HepG2 (cell line): ENCODE data around the gene NLRC5. TPM values are rescaled to one million over a fixed set of nuclear protein-coding genes. Genes with fewer than 3 reads are reported as not detected.

ENCODE experiments used
- ATF2 ChIP-seq: sonication (generic); formaldehyde crosslinking; IDR thresholded peaks from 2 replicates; pipeline ENCODE4 v1.4.0; 2020; ENCODE audit warnings: missing genetic modification reagents
- BCLAF1 ChIP-seq: fragments of 450-650 bp; IDR thresholded peaks from 2 replicates; pipeline ENCODE4 v1.6.1; 2017; ENCODE audit warnings: mild to moderate bottlenecking
- CAMTA2 ChIP-seq: sonication (generic); formaldehyde crosslinking; IDR thresholded peaks from 2 replicates; pipeline ENCODE4 v1.4.0; 2020; ENCODE audit warnings: mild to moderate bottlenecking, missing genetic modification reagents, borderline replicate concordance
- HMG20B ChIP-seq: conservative IDR thresholded peaks from 2 replicates; pipeline ENCODE4 v1.6.1; 2016; ENCODE audit warnings: missing genetic modification reagents, missing compliant biosample characterization
- HNRNPL ChIP-seq: fragments of 200-400 bp; formaldehyde crosslinking; IDR thresholded peaks from 2 replicates; pipeline ENCODE4 v1.6.1; 2017; ENCODE audit warnings: mild to moderate bottlenecking, low read depth, low read length
- IRF1 ChIP-seq: sonication (generic); formaldehyde crosslinking; IDR thresholded peaks from 2 replicates; pipeline ENCODE4 v1.4.0; 2020; ENCODE audit warnings: low read depth, mild to moderate bottlenecking, missing genetic modification reagents
- KDM5A ChIP-seq: fragments of 200-600 bp; sonication (generic); IDR thresholded peaks from 2 replicates; pipeline ENCODE4 v1.7.0; 2018; ENCODE audit warnings: antibody characterized with exemption, mild to moderate bottlenecking, low read length, borderline replicate concordance
- MAF1 ChIP-seq: sonication (generic); formaldehyde crosslinking; IDR thresholded peaks from 2 replicates; pipeline ENCODE4 v1.5.0; 2020; ENCODE audit warnings: missing genetic modification reagents, borderline replicate concordance
- MLX ChIP-seq: IDR thresholded peaks from 2 replicates; pipeline ENCODE4 v1.6.1; 2016
- NBN ChIP-seq: fragments of 450-650 bp; conservative IDR thresholded peaks from 2 replicates; pipeline ENCODE4 v1.6.1; 2017
- NFYB ChIP-seq: sonication (generic); formaldehyde crosslinking; IDR thresholded peaks from 2 replicates; pipeline ENCODE4 v1.4.0; 2020; ENCODE audit warnings: missing genetic modification reagents
- NR2F6 ChIP-seq, 2 experiments: IDR thresholded peaks; 2 replicates each; pipeline ENCODE4 v1.6.1; 2016; ENCODE audit warnings: antibody characterized with exemption in 1 of 2, mild to moderate bottlenecking in 1 of 2
- ZBTB26 ChIP-seq: IDR thresholded peaks from 2 replicates; pipeline ENCODE4 v1.6.1; 2016; ENCODE audit warnings: missing compliant biosample characterization, missing genetic modification reagents, borderline replicate concordance
- ZFP91 ChIP-seq: sonication (generic); formaldehyde crosslinking; IDR thresholded peaks from 2 replicates; pipeline ENCODE4 v1.9.0; 2022; ENCODE audit warnings: missing genetic modification reagents, mild to moderate bottlenecking, borderline replicate concordance
- ZMYM3 ChIP-seq: sonication (generic); formaldehyde crosslinking; IDR thresholded peaks from 2 replicates; pipeline ENCODE4 v1.5.1; 2020; ENCODE audit warnings: mild to moderate bottlenecking, missing genetic modification reagents
- ZNF510 ChIP-seq: sonication (generic); formaldehyde crosslinking; IDR thresholded peaks from 2 replicates; pipeline ENCODE4 v1.4.0; 2020; ENCODE audit warnings: low read depth, mild to moderate bottlenecking, missing genetic modification reagents
- ZNF549 ChIP-seq: sonication (generic); formaldehyde crosslinking; IDR thresholded peaks from 2 replicates; pipeline ENCODE4 v1.5.0; 2020; ENCODE audit warnings: missing genetic modification reagents
- ZNF660 ChIP-seq: sonication (generic); formaldehyde crosslinking; IDR thresholded peaks from 2 replicates; pipeline ENCODE4 v1.5.1; 2020; ENCODE audit warnings: mild to moderate bottlenecking, low read depth, missing genetic modification reagents, borderline replicate concordance
- ZNF674 ChIP-seq: sonication (generic); formaldehyde crosslinking; IDR thresholded peaks from 2 replicates; pipeline ENCODE4 v1.5.0; 2020; ENCODE audit warnings: low read depth, mild to moderate bottlenecking, missing genetic modification reagents
- ZNF773 ChIP-seq: sonication (generic); formaldehyde crosslinking; IDR thresholded peaks from 2 replicates; pipeline ENCODE4 v1.4.0; 2020; ENCODE audit warnings: missing genetic modification reagents, borderline replicate concordance
- ZNF776 ChIP-seq: sonication (generic); formaldehyde crosslinking; IDR thresholded peaks from 2 replicates; pipeline ENCODE4 v1.4.0; 2020; ENCODE audit warnings: mild to moderate bottlenecking, missing genetic modification reagents
- polyA plus RNA-seq, 8 experiments: library from polyadenylated mRNA; depleted of rRNA in 3 of 8; stranded (reverse) in 7 of 8; unstranded in 1 of 8; fragments of >200 nt; fragmentation: Illumina TruSeq in 4 of 8; extraction: Trizol in 4 of 8; gene quantifications; 2 replicates each; pipeline versions ENCODE4 v1.2.1 to v1.2.3, GENCODE V29; 2011 to 2016; ENCODE audit warnings: low read depth in 4 of 8, missing spikeins in 1 of 8, mixed read lengths in 1 of 8; ENCODE audit not compliant: insufficient read depth in 1 of 8
- total RNA-seq, 5 experiments: library from RNA; depleted of rRNA; stranded (reverse); fragments of >200 nt; fragmentation: Illumina TruSeq; extraction: Trizol; gene quantifications; 2 replicates each; pipeline ENCODE4 v1.2.3, GENCODE V29; 2016; ENCODE audit warnings: low read depth in 1 of 5

The NLRC5 gene
- total and polyA plus RNA-seq, 2 of the 13 experiments (the other 11 are each of a cell fraction or from before 2014, with no cell fraction given), result 6.3 to 12.7 TPM

GRCh38 chr16:57004387-57005250, 15.3 kb downstream of the NLRC5 start (continued):
- TF ChIP-seq MAF1 (CRISPR knock-in tag), result no peak
- peak; percentile 9; the same call in 1 of the 2 replicates for TF ChIP-seq NR2F6 (IDR thresholded peaks at IDR 0.05)
- peak; percentile 60 for TF ChIP-seq NR2F6 (CRISPR knock-in tag; IDR thresholded peaks at IDR 0.05)
- TF ChIP-seq HMG20B (CRISPR knock-in tag), result no peak
- TF ChIP-seq HNRNPL, result no peak
- TF ChIP-seq BCLAF1, result no peak
- TF ChIP-seq ZBTB26, result no peak
- peak; percentile 83 for TF ChIP-seq ZFP91 (CRISPR knock-in tag)
- peak; percentile 99 for TF ChIP-seq ZMYM3 (CRISPR knock-in tag)
- TF ChIP-seq ZNF510 (CRISPR knock-in tag), result no peak
- TF ChIP-seq ATF2 (CRISPR knock-in tag), result 0 out of 2 replicates have a peak, but pooled peaks have one; percentile 25
- no peak for TF ChIP-seq ZNF773 (CRISPR knock-in tag)
- no peak for TF ChIP-seq ZNF549 (CRISPR knock-in tag)
- TF ChIP-seq IRF1 (CRISPR knock-in tag), result no peak
- no peak for TF ChIP-seq ZNF776 (CRISPR knock-in tag)
- TF ChIP-seq ZNF660 (CRISPR knock-in tag), result no peak
- peak; percentile 48; the same call in 1 of the 2 replicates for TF ChIP-seq MLX (CRISPR knock-in tag)
- TF ChIP-seq KDM5A, result no peak
- TF ChIP-seq CAMTA2 (CRISPR knock-in tag), result no peak
- TF ChIP-seq NFYB (CRISPR knock-in tag), result no peak
- TF ChIP-seq NBN, result no peak
- TF ChIP-seq ZNF674 (CRISPR knock-in tag), result no peak
